Stimulated activated CD8-positive, alpha-beta memory T cell treated with anti-CD3 and anti-CD28 coated beads, Interleukin-4, amount 100 ng/mL, for 1 hour (primary cell): ENCODE data around the gene NBAS.

Source experiments
- DNase-seq, 2 donors: peaks; one replicate each; pipeline ENCODE4 v3.0.0-alpha.2; 2020; ENCODE audit warnings: low read depth in 2 of 2, low spot score in 1 of 2

Gene NBAS

GRCh38 chr2:15369129-15369528 lies 192.0 kb downstream of the NBAS start:
- DNase-seq: no peak

GRCh38 chr2:15367715-15368114 lies 193.4 kb downstream of the NBAS start:
- no peak for DNase-seq

- no peak for DNase-seq
These were observed 193.9 kb downstream of the NBAS start for GRCh38 chr2:15367205-15367604.

- no peak for DNase-seq
These were observed 195.7 kb downstream of the NBAS start for GRCh38 chr2:15365411-15365810.

- DNase-seq: no peak
These were observed 196.6 kb downstream of the NBAS start for GRCh38 chr2:15364561-15364960.

- DNase-seq: no peak
These were observed 197.4 kb downstream of the NBAS start for GRCh38 chr2:15363734-15364133.

GRCh38 chr2:15363142-15363541 lies 198.0 kb downstream of the NBAS start:
- DNase-seq: no peak

- no peak for DNase-seq
These were observed 201.2 kb downstream of the NBAS start for GRCh38 chr2:15359716-15360531.

- DNase-seq: no peak
These were observed 203.2 kb downstream of the NBAS start for GRCh38 chr2:15357922-15358321.

GRCh38 chr2:15357186-15357585 lies 203.9 kb downstream of the NBAS start:
- DNase-seq: no peak

GRCh38 chr2:15355386-15355785 lies 205.7 kb downstream of the NBAS start:
- DNase-seq: no peak

- DNase-seq: no peak
These were observed 206.4 kb downstream of the NBAS start for GRCh38 chr2:15354596-15355366.

- DNase-seq: no peak
These were observed 208.8 kb downstream of the NBAS start for GRCh38 chr2:15352363-15352762.

- DNase-seq: no peak
These were observed 212.5 kb downstream of the NBAS start for GRCh38 chr2:15348636-15349035.

GRCh38 chr2:15348045-15348444 lies 213.1 kb downstream of the NBAS start:
- DNase-seq: no peak

- no peak for DNase-seq
These were observed 214.5 kb downstream of the NBAS start for GRCh38 chr2:15346624-15347023.

- DNase-seq: no peak
These were observed 223.0 kb downstream of the NBAS start for GRCh38 chr2:15337996-15338666.

GRCh38 chr2:15334644-15335326 lies 226.3 kb downstream of the NBAS start:
- DNase-seq: no peak

- no peak for DNase-seq
These were observed 229.3 kb downstream of the NBAS start for GRCh38 chr2:15331787-15332186.

- no peak for DNase-seq
These were observed 235.8 kb downstream of the NBAS start for GRCh38 chr2:15325296-15325695.

GRCh38 chr2:15323227-15323626 lies 237.9 kb downstream of the NBAS start:
- no peak for DNase-seq
